ENCODE results near the gene CELA2A.

DNA sequence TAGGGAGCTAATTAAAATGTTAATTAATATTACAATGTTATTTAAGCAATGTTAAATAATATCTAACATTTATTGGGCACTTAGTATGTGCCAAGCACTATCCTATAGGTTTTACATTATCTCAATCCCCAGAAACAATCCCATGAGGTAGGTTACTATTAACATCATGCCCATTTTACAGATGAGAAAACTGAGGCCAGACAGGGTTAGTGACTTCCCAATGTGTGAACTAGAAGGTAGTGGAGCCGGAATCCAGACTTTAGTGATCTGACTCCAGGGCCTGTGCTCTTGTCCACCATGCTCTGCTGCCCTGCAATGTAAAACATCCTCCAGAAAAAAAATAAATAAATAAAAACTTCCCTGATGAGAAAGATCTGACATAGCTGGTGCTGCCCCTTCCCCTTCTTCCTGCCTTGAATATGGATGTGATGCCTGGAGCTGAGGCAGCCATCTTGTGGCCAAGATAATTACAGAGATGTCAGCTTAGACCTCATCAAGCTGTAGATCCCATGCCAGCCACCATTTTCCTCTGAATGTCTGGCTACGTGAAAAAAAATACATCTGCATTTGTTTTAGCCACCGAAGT, 7.6 kb upstream of the CELA2A start:
- TF ChIP-seq, protein P1, sequence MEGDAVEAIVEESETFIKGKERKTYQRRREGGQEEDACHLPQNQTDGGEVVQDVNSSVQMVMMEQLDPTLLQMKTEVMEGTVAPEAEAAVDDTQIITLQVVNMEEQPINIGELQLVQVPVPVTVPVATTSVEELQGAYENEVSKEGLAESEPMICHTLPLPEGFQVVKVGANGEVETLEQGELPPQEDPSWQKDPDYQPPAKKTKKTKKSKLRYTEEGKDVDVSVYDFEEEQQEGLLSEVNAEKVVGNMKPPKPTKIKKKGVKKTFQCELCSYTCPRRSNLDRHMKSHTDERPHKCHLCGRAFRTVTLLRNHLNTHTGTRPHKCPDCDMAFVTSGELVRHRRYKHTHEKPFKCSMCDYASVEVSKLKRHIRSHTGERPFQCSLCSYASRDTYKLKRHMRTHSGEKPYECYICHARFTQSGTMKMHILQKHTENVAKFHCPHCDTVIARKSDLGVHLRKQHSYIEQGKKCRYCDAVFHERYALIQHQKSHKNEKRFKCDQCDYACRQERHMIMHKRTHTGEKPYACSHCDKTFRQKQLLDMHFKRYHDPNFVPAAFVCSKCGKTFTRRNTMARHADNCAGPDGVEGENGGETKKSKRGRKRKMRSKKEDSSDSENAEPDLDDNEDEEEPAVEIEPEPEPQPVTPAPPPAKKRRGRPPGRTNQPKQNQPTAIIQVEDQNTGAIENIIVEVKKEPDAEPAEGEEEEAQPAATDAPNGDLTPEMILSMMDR (conservative IDR thresholded peaks at IDR 0.05; ENCODE audit: low read length), result no peak
- TF ChIP-seq EZH2phosphoT487 (IDR thresholded peaks at IDR 0.05; ENCODE audit: borderline replicate concordance), result no peak
